Measurements from ENCODE around the gene ZNF214. TPM values are rescaled to one million over a fixed set of nuclear protein-coding genes. Genes with fewer than 3 reads are reported as not detected.
A peak's percentile ranks its signal among the peaks of the same experiment; 100 is the strongest.

The ZNF214 gene
- total RNA-seq, 6 experiments from 2014 or later: 0.49 to 3.3 (median 1.9) TPM

- no peaks in the 10 kb centered on the region for H3K36me3 ChIP-seq
- ATAC-seq (peak; percentile 28 to 37 (median 33)), DNase-seq (peak; percentile 35 to 55 (median 47))
- intact Hi-C loops (cut with DNase I): no loop called here
- peak overlapping the region; percentile 14 to 45 (median 38) for H3K27ac ChIP-seq
- peak overlapping the region; percentile 65 to 82 (median 71) for H3K4me3 ChIP-seq
- H3K9me3 ChIP-seq: no peaks in the 10 kb centered on the region
- TF ChIP-seq POLR2A (IDR thresholded peaks at IDR 0.05): no peak
- TF ChIP-seq CTCF (IDR thresholded peaks at IDR 0.05): no peak
- no peaks in the 10 kb centered on the region for H3K27me3 ChIP-seq
- 0% methylated on average over 9 of the region's 26 CpGs for WGBS (ENCODE audit: insufficient coverage, low coverage, low lambda C conversion rate, missing lambda C conversion rate)
- H3K4me1 ChIP-seq: peaks cover 0 to 12% (median 0%) of the 10 kb centered on the region in 4 donors
Measured at GRCh38 chr11:7019500-7020182, 505 bp downstream of the ZNF214 start.

- DNase-seq: no peak
- Histone ChIP-seq H3K27ac (no peak overlapping the region), H3K4me3 (no peak overlapping the region), H3K9me3 (no peaks in the 10 kb centered on the region), H3K4me1 (peaks cover 0 to 9% (median 0%) of the 10 kb centered on the region in 4 donors), H3K27me3 (no peaks in the 10 kb centered on the region), H3K36me3 (no peaks in the 10 kb centered on the region)
- intact Hi-C loops (cut with DNase I): no loop called here
- ATAC-seq: no peak
- no peak for TF ChIP-seq POLR2A (IDR thresholded peaks at IDR 0.05)
- TF ChIP-seq CTCF (IDR thresholded peaks at IDR 0.05): no peak
- 70% methylated on average over 1 of the region's 1 CpG for WGBS (ENCODE audit: insufficient coverage, low coverage, low lambda C conversion rate, missing lambda C conversion rate)
Measured at GRCh38 chr11:7016011-7016410, 4.1 kb downstream of the ZNF214 start.

- H3K27me3 ChIP-seq: no peaks in the 10 kb centered on the region
- H3K36me3 ChIP-seq: no peaks in the 10 kb centered on the region
- TF ChIP-seq POLR2A (IDR thresholded peaks at IDR 0.05) (no peak), CTCF (IDR thresholded peaks at IDR 0.05) (no peak)
- no peak overlapping the region for H3K4me3 ChIP-seq
- H3K9me3 ChIP-seq: no peaks in the 10 kb centered on the region
- intact Hi-C loops (cut with DNase I): no loop called here
- DNase-seq: no peak
- 100% methylated on average over 1 of the region's 1 CpG for WGBS (ENCODE audit: insufficient coverage, low coverage, low lambda C conversion rate, missing lambda C conversion rate)
- ATAC-seq: no peak
- no peak overlapping the region for H3K27ac ChIP-seq
- no peaks in the 10 kb centered on the region for H3K4me1 ChIP-seq
Measured at GRCh38 chr11:7014118-7014517, 6.0 kb downstream of the ZNF214 start.

GRCh38 chr11:7004482-7004881 lies 15.7 kb downstream of the ZNF214 start:
- DNase-seq (no peak), ATAC-seq (peak in 2 of 4 donors; percentile 27 to 32)
- H3K27ac ChIP-seq: no peak overlapping the region
- H3K27me3 ChIP-seq: no peaks in the 10 kb centered on the region
- intact Hi-C loops (cut with DNase I): no loop called here
- 48% methylated on average over 3 of the region's 3 CpGs for WGBS (ENCODE audit: insufficient coverage, low coverage, low lambda C conversion rate, missing lambda C conversion rate)
- H3K4me1 ChIP-seq: no peaks in the 10 kb centered on the region
- no peaks in the 10 kb centered on the region for H3K9me3 ChIP-seq
- no peak overlapping the region for H3K4me3 ChIP-seq
- H3K36me3 ChIP-seq: no peaks in the 10 kb centered on the region
- TF ChIP-seq POLR2A (IDR thresholded peaks at IDR 0.05) (no peak), CTCF (IDR thresholded peaks at IDR 0.05) (no peak)

All from right lobe of liver (tissue), 6 donors.